H9 (cell line): ENCODE results near the gene SLMAP. TPM values are rescaled to one million over a fixed set of nuclear protein-coding genes. Genes with fewer than 3 reads are reported as not detected.

ENCODE experiments used
- DNase-seq: peaks from one replicate; pipeline ENCODE4 v3.0.0-alpha.2; 2017
- H2AFZ ChIP-seq: one replicate; pipeline ENCODE4 v1.6.1; 2013; ENCODE audit warnings: mild to moderate bottlenecking, low read length, control low read depth, moderate library complexity
- H2AK5ac ChIP-seq: 2 replicates; pipeline ENCODE4 v1.6.1; 2013; ENCODE audit warnings: low read length, control low read depth, mixed read lengths; ENCODE audit not compliant: insufficient read length
- H2BK120ac ChIP-seq: one replicate; pipeline ENCODE4 v1.6.1; 2013; ENCODE audit warnings: low read depth, mild to moderate bottlenecking, low read length, control low read depth, inconsistent platforms; ENCODE audit not compliant: poor library complexity, severe bottlenecking
- H2BK12ac ChIP-seq: 2 replicates; pipeline ENCODE4 v1.6.1; 2013; ENCODE audit warnings: low read length, control low read depth, mixed read lengths, low read depth; ENCODE audit not compliant: insufficient read length
- H2BK15ac ChIP-seq: 2 replicates; pipeline ENCODE4 v1.6.1; 2013; ENCODE audit warnings: low read depth, low read length, control low read depth
- H2BK20ac ChIP-seq: one replicate; pipeline ENCODE4 v1.6.1; 2013; ENCODE audit warnings: low read depth, mild to moderate bottlenecking, low read length, control low read depth, inconsistent platforms; ENCODE audit not compliant: poor library complexity, severe bottlenecking
- H2BK5ac ChIP-seq: 2 replicates; pipeline ENCODE4 v1.6.1; 2013; ENCODE audit warnings: low read length, control low read depth, mixed read lengths; ENCODE audit not compliant: insufficient read length
- H3K14ac ChIP-seq: 2 replicates; pipeline ENCODE4 v1.6.1; 2013; ENCODE audit warnings: low read length, control low read depth; ENCODE audit not compliant: insufficient read depth
- H3K18ac ChIP-seq: 2 replicates; pipeline ENCODE4 v1.6.1; 2013; ENCODE audit warnings: low read depth, mild to moderate bottlenecking, mixed read lengths, low read length, control low read depth; ENCODE audit not compliant: insufficient read length
- H3K23ac ChIP-seq: 2 replicates; pipeline ENCODE4 v1.6.1; 2013; ENCODE audit warnings: low read length, control low read depth, mixed read lengths, low read depth; ENCODE audit not compliant: insufficient read length
- H3K23me2 ChIP-seq: 2 replicates; pipeline ENCODE4 v1.6.1; 2013; ENCODE audit warnings: low read depth, mild to moderate bottlenecking, mixed read lengths, low read length, control low read depth; ENCODE audit not compliant: insufficient read length, poor library complexity, severe bottlenecking
- H3K27ac ChIP-seq: 2 replicates; pipeline ENCODE4 v1.5.1; 2013; ENCODE audit warnings: low read length, control low read depth, mixed read lengths, low read depth; ENCODE audit not compliant: insufficient read length
- H3K27me3 ChIP-seq: 2 replicates; pipeline ENCODE4 v1.6.1; 2013; ENCODE audit warnings: low read length, control low read depth, inconsistent platforms; ENCODE audit not compliant: insufficient read depth
- H3K4ac ChIP-seq: 2 replicates; pipeline ENCODE4 v1.6.1; 2013; ENCODE audit warnings: low read depth, mild to moderate bottlenecking, control low read depth, inconsistent platforms, low read length, moderate library complexity
- H3K4me1 ChIP-seq: 2 replicates; pipeline ENCODE4 v1.6.1; 2013; ENCODE audit warnings: low read length, control low read depth, inconsistent platforms; ENCODE audit not compliant: insufficient read depth
- H3K4me2 ChIP-seq: 2 replicates; pipeline ENCODE4 v1.6.1; 2013; ENCODE audit warnings: low read length, control low read depth, mixed read lengths; ENCODE audit not compliant: insufficient read length, insufficient read depth
- H3K56ac ChIP-seq: 2 replicates; pipeline ENCODE4 v1.6.1; 2013; ENCODE audit warnings: low read depth, mild to moderate bottlenecking, mixed read lengths, low read length, control low read depth; ENCODE audit not compliant: insufficient read length
- H3K79me1 ChIP-seq: 2 replicates; pipeline ENCODE4 v1.6.1; 2013; ENCODE audit warnings: low read depth, mild to moderate bottlenecking, moderate library complexity, low read length, control low read depth, inconsistent platforms; ENCODE audit not compliant: insufficient read depth, poor library complexity, severe bottlenecking
- H3K79me2 ChIP-seq: 2 replicates; pipeline ENCODE4 v1.6.1; 2013; ENCODE audit warnings: low read length, control low read depth, inconsistent platforms; ENCODE audit not compliant: insufficient read depth
- H3K9ac ChIP-seq: 2 replicates; pipeline ENCODE4 v1.6.1; 2013; ENCODE audit warnings: low read length, control low read depth, mixed read lengths; ENCODE audit not compliant: insufficient read length; ENCODE audit errors: extremely low read depth
- H3K9me3 ChIP-seq: one replicate; pipeline ENCODE4 v1.6.1; 2013; ENCODE audit warnings: low read depth, low read length, inconsistent platforms; ENCODE audit not compliant: control insufficient read depth
- H3T11ph ChIP-seq: one replicate; pipeline ENCODE4 v1.6.1; 2013; ENCODE audit warnings: mild to moderate bottlenecking, low read length, control low read depth, inconsistent platforms
- H4K20me1 ChIP-seq: one replicate; pipeline ENCODE4 v1.6.1; 2013; ENCODE audit not compliant: control insufficient read depth, insufficient read length, insufficient read depth
- H4K5ac ChIP-seq: 2 replicates; pipeline ENCODE4 v1.6.1; 2013; ENCODE audit warnings: low read depth, mild to moderate bottlenecking, mixed read lengths, low read length, control low read depth; ENCODE audit not compliant: insufficient read length
- H4K8ac ChIP-seq: replicated peaks from 2 replicates; pipeline ENCODE4 v1.6.1; 2013; ENCODE audit warnings: low read length, control low read depth, mixed read lengths, low read depth; ENCODE audit not compliant: insufficient read length
- H4K91ac ChIP-seq: 2 replicates; pipeline ENCODE4 v1.6.1; 2013; ENCODE audit warnings: low read depth, mild to moderate bottlenecking, moderate library complexity, mixed read lengths, low read length, control low read depth; ENCODE audit not compliant: insufficient read length
- H3K27ac Mint-ChIP-seq, 3 experiments: 2 replicates in 2 of 3; 3 replicates in 1 of 3; pipeline ENCODE4 v1.8.0; 2020 to 2021; ENCODE audit warnings: mixed read lengths in 3 of 3, mild to moderate bottlenecking in 1 of 3, moderate library complexity in 1 of 3
- H3K27me3 Mint-ChIP-seq: 2 replicates; pipeline ENCODE4 v1.8.0; 2021; ENCODE audit warnings: low read depth, mild to moderate bottlenecking, moderate library complexity, mixed read lengths
- H3K36me3 Mint-ChIP-seq, 3 experiments: 2 replicates in 2 of 3; 3 replicates in 1 of 3; pipeline ENCODE4 v1.8.0; 2020 to 2021; ENCODE audit warnings: low read depth in 3 of 3, mixed read lengths in 3 of 3; ENCODE audit not compliant: insufficient read depth in 1 of 3
- H3K4me1 Mint-ChIP-seq, 2 experiments: 2 replicates each; pipeline ENCODE4 v1.8.0; 2020; ENCODE audit warnings: mixed read lengths in 2 of 2
- H3K4me3 Mint-ChIP-seq, 2 experiments: 2 replicates in 1 of 2; 3 replicates in 1 of 2; pipeline ENCODE4 v1.8.0; 2020 to 2021; ENCODE audit warnings: mild to moderate bottlenecking in 2 of 2, mixed read lengths in 2 of 2, moderate library complexity in 1 of 2
- H3K9me3 Mint-ChIP-seq, 2 experiments: 2 replicates in 1 of 2; 3 replicates in 1 of 2; pipeline ENCODE4 v1.8.0; 2020; ENCODE audit warnings: mild to moderate bottlenecking in 2 of 2, mixed read lengths in 2 of 2, moderate library complexity in 1 of 2
- CTCF ChIP-seq: fragments of 200-600 bp; sonication (generic); conservative IDR thresholded peaks from 3 replicates; pipeline ENCODE4 v1.8.0; 2021; ENCODE audit warnings: antibody characterized with exemption, mild to moderate bottlenecking
- WGBS: extraction: QIAGEN DNeasy Blood & Tissue Kit; methylation state at CpG from one replicate; pipeline ENCODE4 v1.1.7; 2013; ENCODE audit warnings: missing lambda C conversion rate, low lambda C conversion rate, mixed read lengths; ENCODE audit not compliant: insufficient read length; ENCODE audit errors: extremely low coverage; 5-methylcytosine and 5-hydroxymethylcytosine counted together
- total RNA-seq: library from RNA; stranded (reverse); gene quantifications from 2 replicates; pipeline ENCODE4 v1.2.1, GENCODE V29; 2021

SLMAP gene
- total RNA-seq, 1 experiment from 2014 or later, result 65.1 TPM

DNA sequence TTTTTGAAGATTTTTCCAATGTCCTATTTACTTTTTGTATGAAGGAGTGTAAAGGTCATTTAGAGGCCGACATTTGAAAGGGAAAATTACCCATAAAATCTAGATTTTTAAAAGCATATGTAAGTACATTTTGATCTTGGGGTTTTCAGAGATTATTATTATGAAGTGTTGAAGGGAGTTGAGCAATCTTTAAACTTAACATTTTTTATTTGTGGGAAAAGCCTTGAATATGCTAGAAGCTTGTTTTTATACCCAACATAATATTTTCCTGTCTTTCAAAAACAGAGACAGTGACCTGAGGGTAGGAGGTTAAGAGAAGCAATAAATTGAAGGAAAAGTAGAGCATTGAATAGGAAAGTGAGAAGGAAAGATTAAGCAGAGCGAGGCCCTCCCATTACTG is 85.7 kb downstream of the SLMAP start:
- Histone ChIP-seq H4K20me1 (no peaks in the 10 kb centered on the region), H3K27me3 (no peaks in the 10 kb centered on the region), H2BK15ac (no peak overlapping the region), H3K23me2 (no peaks in the 10 kb centered on the region), H3K4ac (no peak overlapping the region), H2BK120ac (no peak overlapping the region), H3K18ac (no peak overlapping the region), H3K4me1 (peaks cover 4% of the 10 kb centered on the region; the same call in 1 of the 2 replicates), H3K27ac (no peak overlapping the region), H3K79me2 (no peaks in the 10 kb centered on the region), H3K14ac (no peak overlapping the region), H3K79me1 (no peaks in the 10 kb centered on the region), H4K5ac (no peak overlapping the region), H3K4me2 (no peak overlapping the region), H3K56ac (no peak overlapping the region), H4K91ac (no peak overlapping the region), H2BK5ac (no peak overlapping the region), H2AK5ac (no peak overlapping the region), H2AFZ (no peak overlapping the region), H2BK12ac (no peak overlapping the region), H3K23ac (no peak overlapping the region), H3T11ph (no peak overlapping the region), H3K9me3 (no peaks in the 10 kb centered on the region), H4K8ac (no peak overlapping the region), H2BK20ac (no peak overlapping the region), H3K9ac (no peak overlapping the region)
- H3K9me3 Mint-ChIP-seq, result no peaks in the 10 kb centered on the region
- no peaks in the 10 kb centered on the region for H3K27me3 Mint-ChIP-seq
- TF ChIP-seq CTCF, result no peak
- no CpG with 5 or more reads among the region's 2 CpGs for WGBS
- H3K36me3 Mint-ChIP-seq, result peaks cover 0 to 1% (median 0%) of the 10 kb centered on the region in 3 experiments; a peak in 2 of 7 replicates
- H3K4me3 Mint-ChIP-seq, result no peak overlapping the region
- peak overlapping the region in 2 of 3 experiments; percentile 5 to 69; a peak in 5 of 7 replicates for H3K27ac Mint-ChIP-seq
- DNase-seq, result no peak
- peaks cover 0 to 7% of the 10 kb centered on the region in 2 experiments; a peak in 1 of 4 replicates for H3K4me1 Mint-ChIP-seq
